Transverse colon (tissue), 4 donors: ENCODE measurements around the gene ZNF35. TPM values are rescaled to one million over a fixed set of nuclear protein-coding genes. Genes with fewer than 3 reads are reported as not detected.

Experiments used
- DNase-seq: peaks from one replicate; pipeline ENCODE4 v3.0.0-alpha.2; 2019
- H3K27ac ChIP-seq, 4 donors: fragments of 200-600 bp; sonication (generic); 2 replicates each; pipeline ENCODE4 v1.5.1; 2016 to 2018; ENCODE audit warnings: inconsistent platforms in 4 of 4
- H3K27me3 ChIP-seq: fragments of 200-600 bp; sonication (generic); 2 replicates; pipeline ENCODE4 v1.5.1; 2017; ENCODE audit warnings: inconsistent platforms
- H3K36me3 ChIP-seq, 4 donors: fragments of 200-600 bp; sonication (generic); 2 replicates each; pipeline ENCODE4 v1.5.1; 2017 to 2019; ENCODE audit warnings: inconsistent platforms in 4 of 4
- H3K4me1 ChIP-seq, 4 donors: fragments of 200-600 bp; sonication (generic); 2 replicates each; pipeline ENCODE4 v1.5.1; 2017 to 2020; ENCODE audit warnings: inconsistent platforms in 4 of 4
- H3K4me3 ChIP-seq, 4 donors: fragments of 200-600 bp; sonication (generic); 1 replicate in 1 of 4; 2 replicates in 3 of 4; pipeline versions ENCODE4 v1.5.1 to v1.6.1; 2017 to 2019; ENCODE audit warnings: inconsistent platforms in 4 of 4
- H3K9me3 ChIP-seq, 2 donors: fragments of 200-600 bp; sonication (generic); 2 replicates each; pipeline ENCODE4 v1.5.1; 2017 to 2019; ENCODE audit warnings: inconsistent platforms in 2 of 2
- EP300 ChIP-seq: sonication (generic); formaldehyde crosslinking; IDR thresholded peaks from one replicate; pipeline ENCODE4 v1.6.1; 2017; ENCODE audit warnings: antibody characterized with exemption, low read depth
- POLR2A ChIP-seq: fragments of 450-650 bp; IDR thresholded peaks from one replicate; pipeline ENCODE4 v1.6.1; 2016; ENCODE audit warnings: antibody characterized with exemption, mild to moderate bottlenecking, moderate library complexity
- POLR2AphosphoS5 ChIP-seq, 3 donors: sonication (generic); formaldehyde crosslinking; IDR thresholded peaks; one replicate each; pipeline ENCODE4 v1.6.1; 2016; ENCODE audit warnings: antibody characterized with exemption in 3 of 3
- whole genome bisulfite sequencing, 2 donors: methylation state at CpG; one replicate each; pipeline ENCODE4 v1.1.5; 2018; ENCODE audit warnings: low coverage in 1 of 2; 5-methylcytosine and 5-hydroxymethylcytosine counted together
- in situ Hi-C, 4 donors: fragments of 200-750 bp; cut with MboI; loops; one replicate each; pipeline versions ENCODE4 v1.15.0 to v1.15.1; 2017; ENCODE audit warnings: low sequenced_read_pairs in 3 of 4, low pct_ligation_motif_present in 1 of 4, low pct_unique_long_range_greater_than_20kb in 1 of 4
- intact Hi-C: fragments of 100-400 bp; cut with DNase I; formaldehyde crosslinking; loops from one replicate; pipeline ENCODE4 v1.15.1; 2023; ENCODE audit warnings: low total_unique reads
- total RNA-seq, 4 donors: library from RNA; depleted of rRNA; stranded (reverse); fragments of >200 nt; gene quantifications; one replicate each; pipeline ENCODE4 v1.1.0, GENCODE V29; 2016
- TF ChIP-seq, protein P1 (sequence below), 5 experiments: fragments of 200-600 bp in 3 of 5; fragments of 450-650 bp in 2 of 5; sonication (generic) in 3 of 5; IDR thresholded peaks; 1 replicate in 2 of 5; 2 replicates in 3 of 5; pipeline ENCODE4 v1.5.1; 2016 to 2017; ENCODE audit warnings: antibody characterized with exemption in 5 of 5, inconsistent platforms in 3 of 5, mild to moderate bottlenecking in 2 of 5, moderate library complexity in 1 of 5

ZNF35 gene
- total RNA-seq, 4 donors from 2014 or later, result 1.00 to 6.8 (median 5.9) TPM; not detected in 1

- intact Hi-C loops (no loop called here), in situ Hi-C loops (no loop called here)
- no peak overlapping the region for H3K4me3 ChIP-seq
- no peaks in the 10 kb centered on the region for H3K27me3 ChIP-seq
- TF ChIP-seq POLR2A, result no peak
- TF ChIP-seq EP300, result no peak
- TF ChIP-seq, protein P1, sequence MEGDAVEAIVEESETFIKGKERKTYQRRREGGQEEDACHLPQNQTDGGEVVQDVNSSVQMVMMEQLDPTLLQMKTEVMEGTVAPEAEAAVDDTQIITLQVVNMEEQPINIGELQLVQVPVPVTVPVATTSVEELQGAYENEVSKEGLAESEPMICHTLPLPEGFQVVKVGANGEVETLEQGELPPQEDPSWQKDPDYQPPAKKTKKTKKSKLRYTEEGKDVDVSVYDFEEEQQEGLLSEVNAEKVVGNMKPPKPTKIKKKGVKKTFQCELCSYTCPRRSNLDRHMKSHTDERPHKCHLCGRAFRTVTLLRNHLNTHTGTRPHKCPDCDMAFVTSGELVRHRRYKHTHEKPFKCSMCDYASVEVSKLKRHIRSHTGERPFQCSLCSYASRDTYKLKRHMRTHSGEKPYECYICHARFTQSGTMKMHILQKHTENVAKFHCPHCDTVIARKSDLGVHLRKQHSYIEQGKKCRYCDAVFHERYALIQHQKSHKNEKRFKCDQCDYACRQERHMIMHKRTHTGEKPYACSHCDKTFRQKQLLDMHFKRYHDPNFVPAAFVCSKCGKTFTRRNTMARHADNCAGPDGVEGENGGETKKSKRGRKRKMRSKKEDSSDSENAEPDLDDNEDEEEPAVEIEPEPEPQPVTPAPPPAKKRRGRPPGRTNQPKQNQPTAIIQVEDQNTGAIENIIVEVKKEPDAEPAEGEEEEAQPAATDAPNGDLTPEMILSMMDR (IDR thresholded peaks at IDR 0.05), result no peak
- TF ChIP-seq POLR2AphosphoS5 (IDR thresholded peaks at IDR 0.05), result no peak
- WGBS, 2 donors, result 67 to 85% methylated on average over 1 to 2 of the region's 2 CpGs
- no peaks in the 10 kb centered on the region for H3K9me3 ChIP-seq
- DNase-seq, result no peak
- H3K36me3 ChIP-seq, result peaks cover 0 to 38% (median 7%) of the 10 kb centered on the region in 4 donors
- H3K4me1 ChIP-seq, result peaks cover 0 to 27% (median 15%) of the 10 kb centered on the region in 4 donors
- no peak overlapping the region for H3K27ac ChIP-seq
Measured at GRCh38 chr3:44628716-44629115, 19.8 kb upstream of the ZNF35 start.

- 98% methylated on average over 3 of the region's 3 CpGs; no CpG with 5 or more reads in 1 of the 2 donors for WGBS, 2 donors
- TF ChIP-seq, protein P1 (IDR thresholded peaks at IDR 0.05), result no peak
- TF ChIP-seq POLR2AphosphoS5 (IDR thresholded peaks at IDR 0.05), result no peak
- no peak for TF ChIP-seq POLR2A
- TF ChIP-seq EP300, result no peak
- Histone ChIP-seq H3K4me1 (peaks cover 0 to 5% (median 0%) of the 10 kb centered on the region in 4 donors), H3K9me3 (peaks cover 0 to 1% of the 10 kb centered on the region in 2 donors), H3K27me3 (no peaks in the 10 kb centered on the region), H3K27ac (no peak overlapping the region), H3K36me3 (peaks cover 0 to 69% (median 22%) of the 10 kb centered on the region in 4 donors), H3K4me3 (no peak overlapping the region)
- no peak for DNase-seq
- in situ Hi-C loops (no loop called here), intact Hi-C loops (no loop called here)
Measured at GRCh38 chr3:44632193-44632592, 16.3 kb upstream of the ZNF35 start.

- H3K36me3 ChIP-seq, result peaks cover 0 to 67% (median 34%) of the 10 kb centered on the region in 4 donors
- no peak overlapping the region for H3K27ac ChIP-seq
- 97 to 100% methylated on average over 3 to 4 of the region's 4 CpGs for WGBS, 2 donors
- in situ Hi-C loops, result no loop called here
- no peaks in the 10 kb centered on the region for H3K27me3 ChIP-seq
- DNase-seq, result no peak
- H3K4me1 ChIP-seq, result no peaks in the 10 kb centered on the region
- TF ChIP-seq POLR2A (no peak), POLR2AphosphoS5 (IDR thresholded peaks at IDR 0.05) (no peak), EP300 (no peak)
- TF ChIP-seq, protein P1 (IDR thresholded peaks at IDR 0.05), result no peak
- intact Hi-C loops, result no loop called here
- H3K4me3 ChIP-seq, result no peak overlapping the region
- H3K9me3 ChIP-seq, result peaks cover 44 to 53% of the 10 kb centered on the region in 2 donors
Measured at GRCh38 chr3:44642337-44642736, 6.2 kb upstream of the ZNF35 start.

GRCh38 chr3:44643024-44643423, 5.5 kb upstream of the ZNF35 start:
- Histone ChIP-seq H3K9me3 (peaks cover 44 to 49% of the 10 kb centered on the region in 2 donors), H3K27me3 (no peaks in the 10 kb centered on the region), H3K36me3 (peaks cover 0 to 61% (median 31%) of the 10 kb centered on the region in 4 donors), H3K4me3 (no peak overlapping the region), H3K4me1 (peaks cover 0 to 1% (median 0%) of the 10 kb centered on the region in 4 donors), H3K27ac (no peak overlapping the region)
- 83 to 89% methylated on average over 4 of the region's 4 CpGs for WGBS, 2 donors
- TF ChIP-seq POLR2AphosphoS5 (IDR thresholded peaks at IDR 0.05) (no peak), POLR2A (no peak), EP300 (no peak)
- TF ChIP-seq, protein P1 (IDR thresholded peaks at IDR 0.05), result no peak
- in situ Hi-C loops (no loop called here), intact Hi-C loops (no loop called here)
- no peak for DNase-seq
